Uterus (tissue), 4 donors: ENCODE results near the gene MYPOP. TPM values are rescaled to one million over a fixed set of nuclear protein-coding genes. Genes with fewer than 3 reads are reported as not detected.
A peak's percentile ranks its signal among the peaks of the same experiment; 100 is the strongest.

ENCODE experiments used
- DNase-seq, 2 donors: peaks; one replicate each; pipeline ENCODE4 v3.0.0-alpha.2; 2019 to 2020
- H3K27ac ChIP-seq, 2 donors: fragments of 200-600 bp; sonication (generic); 1 replicate in 1 of 2; 2 replicates in 1 of 2; pipeline ENCODE4 v1.5.1; 2016 to 2018
- H3K27me3 ChIP-seq, 2 donors: fragments of 200-600 bp; sonication (generic); one replicate each; pipeline ENCODE4 v1.5.1; 2018 to 2019; ENCODE audit warnings: control low read depth in 1 of 2
- H3K36me3 ChIP-seq, 2 donors: fragments of 200-600 bp; sonication (generic); one replicate each; pipeline ENCODE4 v1.5.1; 2019; ENCODE audit warnings: control low read depth in 1 of 2
- H3K4me1 ChIP-seq, 2 donors: fragments of 200-600 bp; sonication (generic); one replicate each; pipeline ENCODE4 v1.5.1; 2018 to 2019; ENCODE audit warnings: control low read depth in 1 of 2
- H3K4me3 ChIP-seq, 2 donors: fragments of 200-600 bp; sonication (generic); 1 replicate in 1 of 2; 2 replicates in 1 of 2; pipeline ENCODE4 v1.5.1; 2018 to 2019; ENCODE audit warnings: mild to moderate bottlenecking in 1 of 2
- H3K9me3 ChIP-seq, 2 donors: fragments of 200-600 bp; sonication (generic); one replicate each; pipeline ENCODE4 v1.5.1; 2019; ENCODE audit warnings: control low read depth in 1 of 2
- CTCF ChIP-seq, 4 experiments: fragments of 200-600 bp in 2 of 4; fragments of 450-650 bp in 2 of 4; sonication (generic) in 2 of 4; IDR thresholded peaks; one replicate each; pipeline ENCODE4 v1.5.1; 2016 to 2019; ENCODE audit warnings: antibody characterized with exemption in 4 of 4, mild to moderate bottlenecking in 2 of 4, moderate library complexity in 1 of 4
- POLR2A ChIP-seq, 2 donors: fragments of 450-650 bp; IDR thresholded peaks; one replicate each; pipeline ENCODE4 v1.6.1; 2016; ENCODE audit warnings: antibody characterized with exemption in 2 of 2, mild to moderate bottlenecking in 1 of 2, moderate library complexity in 1 of 2
- intact Hi-C: fragments of 100-400 bp; cut with DNase I; formaldehyde crosslinking; loops from one replicate; pipeline ENCODE4 v1.15.1; 2023; ENCODE audit warnings: low total_unique reads
- total RNA-seq, 4 donors: library from RNA; depleted of rRNA in 3 of 4; stranded (reverse); fragments of >200 nt in 3 of 4; gene quantifications; one replicate each; pipeline versions ENCODE4 v1.1.0 to v1.2.4, GENCODE V29; 2014 to 2023
- donor health status: DM: yes; HTN: yes; CAD: no.

Gene MYPOP
- total RNA-seq, 4 donors from 2014 or later = 0.62 to 13.2 (median 2.8) TPM

GRCh38 chr19:45866400-45867176, 35.8 kb downstream of the MYPOP start:
- peaks cover 0 to 7% of the 10 kb centered on the region in 2 donors for H3K4me1 ChIP-seq
- H3K9me3 ChIP-seq = no peaks in the 10 kb centered on the region
- H3K4me3 ChIP-seq = no peak overlapping the region
- TF ChIP-seq CTCF (IDR thresholded peaks at IDR 0.05) (no peak), POLR2A (IDR thresholded peaks at IDR 0.05) (no peak)
- peaks cover 7 to 9% of the 10 kb centered on the region in 2 donors for H3K27me3 ChIP-seq
- intact Hi-C loops = no loop called here
- H3K27ac ChIP-seq = no peak overlapping the region
- DNase-seq = no peak
- H3K36me3 ChIP-seq = no peaks in the 10 kb centered on the region

GRCh38 chr19:45865269-45865948, 37.0 kb downstream of the MYPOP start:
- peaks cover 0 to 11% of the 10 kb centered on the region in 2 donors for H3K4me1 ChIP-seq

DNA sequence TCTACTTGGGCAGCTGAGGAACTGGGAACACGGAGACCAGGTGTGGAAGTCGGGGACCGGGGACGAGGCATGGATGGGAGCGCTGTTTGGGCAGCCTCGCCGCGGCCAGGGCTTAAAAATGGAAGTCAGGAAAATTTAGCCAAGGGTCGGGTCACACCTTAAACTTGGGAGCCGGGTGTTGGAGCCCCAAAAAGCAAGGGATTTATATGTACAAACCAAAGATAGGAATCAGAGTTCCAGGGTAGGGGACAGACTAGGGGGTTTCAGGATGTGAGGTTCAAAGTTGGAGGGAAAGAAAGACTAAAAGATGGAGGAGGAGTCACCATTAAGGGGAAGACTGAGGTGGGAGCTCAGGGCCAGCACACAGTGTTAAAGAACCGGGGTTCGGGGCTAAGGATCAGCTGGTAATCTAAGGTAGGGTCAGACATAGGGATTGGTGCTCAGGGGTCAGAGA, 37.8 kb downstream of the MYPOP start:
- TF ChIP-seq POLR2A (IDR thresholded peaks at IDR 0.05) (no peak), CTCF (IDR thresholded peaks at IDR 0.05) (no peak)
- Histone ChIP-seq H3K4me1 (peaks cover 0 to 11% of the 10 kb centered on the region in 2 donors), H3K27me3 (peaks cover 7 to 9% of the 10 kb centered on the region in 2 donors), H3K36me3 (no peaks in the 10 kb centered on the region), H3K9me3 (no peaks in the 10 kb centered on the region), H3K27ac (no peak overlapping the region), H3K4me3 (peak overlapping the region in 1 of 2 donors; percentile 25)
- DNase-seq = no peak
- intact Hi-C loops = no loop called here

More at GRCh38 chr19:45865269-45865948, 37.0 kb downstream of the MYPOP start:
- no peak for TF ChIP-seq CTCF (IDR thresholded peaks at IDR 0.05)
- TF ChIP-seq POLR2A (IDR thresholded peaks at IDR 0.05) = no peak
- peaks cover 7 to 9% of the 10 kb centered on the region in 2 donors for H3K27me3 ChIP-seq
- intact Hi-C loops = no loop called here
- H3K4me3 ChIP-seq = no peak overlapping the region
- no peaks in the 10 kb centered on the region for H3K36me3 ChIP-seq
- H3K27ac ChIP-seq = no peak overlapping the region
- no peak for DNase-seq
- H3K9me3 ChIP-seq = no peaks in the 10 kb centered on the region

DNA sequence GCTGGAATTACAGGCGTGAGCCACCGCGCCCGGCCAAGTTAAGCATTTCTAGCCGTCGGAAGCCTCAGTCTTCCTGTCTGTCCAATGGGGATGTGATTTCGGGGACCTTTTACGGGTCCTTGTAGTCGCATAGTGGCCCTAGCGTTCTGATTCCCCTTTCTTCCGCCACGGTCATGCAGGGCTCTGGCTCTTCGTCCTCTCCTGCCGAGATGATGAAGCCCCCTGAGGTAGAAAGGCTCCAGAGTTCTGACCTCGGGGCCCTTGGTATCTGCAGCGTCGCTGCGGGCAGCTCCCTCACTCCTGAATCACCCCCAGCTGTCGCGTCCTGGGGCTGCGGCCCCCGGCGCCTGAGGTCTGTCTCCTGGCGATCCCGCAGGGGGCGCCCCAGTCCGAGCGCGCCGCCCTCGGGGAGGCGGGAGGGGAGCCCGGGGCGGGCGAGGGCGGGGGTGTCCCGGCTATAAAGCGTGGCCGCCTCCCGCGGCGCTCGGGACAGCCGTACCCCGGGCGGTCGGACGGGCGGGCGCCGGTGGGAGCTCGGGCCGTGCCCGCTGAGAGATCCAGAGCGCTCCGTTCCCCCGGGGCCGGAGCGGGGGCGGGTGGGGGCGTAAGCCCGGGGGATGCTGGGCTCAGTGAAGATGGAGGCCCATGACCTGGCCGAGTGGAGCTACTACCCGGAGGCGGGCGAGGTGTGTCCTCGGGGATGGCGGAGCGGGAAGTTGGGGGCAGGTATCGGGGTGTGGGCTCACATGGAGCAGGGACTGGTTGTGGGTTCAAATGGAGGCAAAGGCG, 38.4 kb downstream of the MYPOP start, which contains the start of gene FOXA3:
Gene FOXA3 (plus strand): TSS at position 487 of the 789 bp plus-strand sequence. CDS start 131 bp downstream, at position 618.
- DNase-seq = peak in 1 of 2 donors; percentile 28
- Histone ChIP-seq H3K9me3 (no peaks in the 10 kb centered on the region), H3K4me1 (peaks cover 0 to 11% of the 10 kb centered on the region in 2 donors), H3K4me3 (peak within 1 kb of the TSS; percentile 29 to 99), H3K36me3 (no peaks in the 10 kb centered on the region), H3K27ac (no peak within 1 kb of the TSS), H3K27me3 (peaks cover 7 to 9% of the 10 kb centered on the region in 2 donors)
- intact Hi-C loops = no loop called here
- TF ChIP-seq POLR2A (IDR thresholded peaks at IDR 0.05) (no peak), CTCF (IDR thresholded peaks at IDR 0.05) (peak; percentile 34 to 62 (median 44))
